Bronchial epithelial cell (primary cell): ENCODE data around the gene VN1R2. TPM values are rescaled to one million over a fixed set of nuclear protein-coding genes. Genes with fewer than 3 reads are reported as not detected.
"Not testable (repeated sequence)": the region's sequence is repeated elsewhere in the genome, so short reads cannot be mapped to it uniquely, and the experiment has no call there.

Experiments
- DNase-seq: peaks from one replicate; pipeline ENCODE4 v3.0.0-alpha.2; 2010; ENCODE audit warnings: low read depth
- FAIRE-seq: peaks from 2 replicates; lab custom pipeline; 2011; peaks lifted over from hg19 to GRCh38; lab: Jason Lieb, UNC
- H3K27me3 ChIP-seq: 2 replicates; pipeline ENCODE4 v1.5.1; 2011; ENCODE audit warnings: low read length; ENCODE audit not compliant: control insufficient read depth, insufficient read depth
- H3K36me3 ChIP-seq: 2 replicates; pipeline ENCODE4 v1.5.1; 2011; ENCODE audit warnings: low read length; ENCODE audit not compliant: control insufficient read depth, insufficient read depth
- H3K4me3 ChIP-seq: 2 replicates; pipeline ENCODE4 v1.5.1; 2011; ENCODE audit warnings: mild to moderate bottlenecking, low read depth, low read length, control low read depth
- total RNA-seq: library from RNA; depleted of rRNA; stranded (reverse); fragments of >200 nt; gene quantifications from 2 replicates; pipeline ENCODE4 v1.2.1, GENCODE V29; 2014
- TF ChIP-seq, protein P1 (sequence below): IDR thresholded peaks from 2 replicates; pipeline ENCODE4 v1.5.1; 2011; ENCODE audit warnings: mild to moderate bottlenecking, moderate library complexity, low read length, control low read depth, inconsistent platforms; ENCODE audit not compliant: insufficient read depth, severe bottlenecking

Gene VN1R2, protein sequence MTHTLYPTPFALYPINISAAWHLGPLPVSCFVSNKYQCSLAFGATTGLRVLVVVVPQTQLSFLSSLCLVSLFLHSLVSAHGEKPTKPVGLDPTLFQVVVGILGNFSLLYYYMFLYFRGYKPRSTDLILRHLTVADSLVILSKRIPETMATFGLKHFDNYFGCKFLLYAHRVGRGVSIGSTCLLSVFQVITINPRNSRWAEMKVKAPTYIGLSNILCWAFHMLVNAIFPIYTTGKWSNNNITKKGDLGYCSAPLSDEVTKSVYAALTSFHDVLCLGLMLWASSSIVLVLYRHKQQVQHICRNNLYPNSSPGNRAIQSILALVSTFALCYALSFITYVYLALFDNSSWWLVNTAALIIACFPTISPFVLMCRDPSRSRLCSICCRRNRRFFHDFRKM
- total RNA-seq, result not detected in 2 replicates

DNA sequence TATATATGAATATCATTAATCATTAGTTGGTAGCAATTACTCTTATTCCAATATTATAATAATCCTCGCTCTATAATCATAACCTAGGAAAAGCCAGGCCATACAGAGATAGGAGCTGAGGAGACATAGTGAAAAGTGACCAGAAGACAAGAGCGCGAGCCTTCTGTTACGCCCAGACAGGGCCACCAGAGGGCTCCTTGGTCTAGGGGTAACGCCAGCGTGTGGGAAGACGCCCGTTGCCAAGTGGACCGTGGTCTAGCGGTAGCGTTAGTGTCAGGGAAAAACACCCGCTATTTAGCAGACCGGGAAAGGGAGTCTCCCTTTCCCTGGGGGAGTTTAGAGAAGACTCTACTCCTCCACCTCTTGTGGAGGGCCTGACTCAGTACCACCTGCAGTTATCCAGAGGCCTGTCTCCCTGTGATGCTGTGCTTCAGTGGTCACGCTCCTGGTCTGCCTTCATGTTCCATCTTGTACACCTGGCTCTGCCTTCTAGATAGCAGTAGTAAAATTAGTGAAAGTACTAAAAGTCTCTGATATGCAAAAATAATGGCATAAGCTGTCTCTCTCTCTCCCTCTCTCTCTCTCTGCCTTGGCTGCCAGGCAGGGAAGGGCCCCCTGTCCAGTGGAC, at the start of gene VN1R2:
TSS of gene VN1R2 (plus strand) at position 578 of the 628 bp plus-strand sequence. CDS start 84 bp downstream, outside the sequence.
- H3K36me3 ChIP-seq, FAIRE-seq, H3K4me3 ChIP-seq, DNase-seq, H3K27me3 ChIP-seq: not testable (repeated sequence)

DNA sequence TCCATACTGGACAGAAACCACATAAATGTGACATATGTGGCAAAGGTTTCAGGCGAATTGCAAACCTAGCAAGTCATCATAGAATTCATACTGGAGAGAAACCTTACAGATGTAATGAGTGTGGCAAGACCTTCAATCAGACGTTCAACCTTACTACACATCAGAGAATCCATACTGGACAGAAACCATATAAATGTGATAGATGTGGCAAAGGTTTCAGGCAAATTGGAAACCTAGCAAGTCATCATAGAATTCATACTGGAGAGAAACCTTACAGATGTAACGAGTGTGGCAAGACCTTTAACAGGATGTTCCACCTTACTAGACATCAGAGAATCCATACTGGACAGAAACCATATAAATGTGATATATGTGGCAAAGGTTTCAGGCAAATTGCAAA, 46.5 kb upstream of the VN1R2 start:
- H3K4me3 ChIP-seq, H3K36me3 ChIP-seq, H3K27me3 ChIP-seq, FAIRE-seq, DNase-seq: not testable (repeated sequence)

- DNase-seq (no peak), FAIRE-seq (no peak)
- TF ChIP-seq, protein P1, sequence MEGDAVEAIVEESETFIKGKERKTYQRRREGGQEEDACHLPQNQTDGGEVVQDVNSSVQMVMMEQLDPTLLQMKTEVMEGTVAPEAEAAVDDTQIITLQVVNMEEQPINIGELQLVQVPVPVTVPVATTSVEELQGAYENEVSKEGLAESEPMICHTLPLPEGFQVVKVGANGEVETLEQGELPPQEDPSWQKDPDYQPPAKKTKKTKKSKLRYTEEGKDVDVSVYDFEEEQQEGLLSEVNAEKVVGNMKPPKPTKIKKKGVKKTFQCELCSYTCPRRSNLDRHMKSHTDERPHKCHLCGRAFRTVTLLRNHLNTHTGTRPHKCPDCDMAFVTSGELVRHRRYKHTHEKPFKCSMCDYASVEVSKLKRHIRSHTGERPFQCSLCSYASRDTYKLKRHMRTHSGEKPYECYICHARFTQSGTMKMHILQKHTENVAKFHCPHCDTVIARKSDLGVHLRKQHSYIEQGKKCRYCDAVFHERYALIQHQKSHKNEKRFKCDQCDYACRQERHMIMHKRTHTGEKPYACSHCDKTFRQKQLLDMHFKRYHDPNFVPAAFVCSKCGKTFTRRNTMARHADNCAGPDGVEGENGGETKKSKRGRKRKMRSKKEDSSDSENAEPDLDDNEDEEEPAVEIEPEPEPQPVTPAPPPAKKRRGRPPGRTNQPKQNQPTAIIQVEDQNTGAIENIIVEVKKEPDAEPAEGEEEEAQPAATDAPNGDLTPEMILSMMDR, result no peak
- Histone ChIP-seq H3K27me3 (no peaks in the 10 kb centered on the region), H3K36me3 (peaks cover 2% of the 10 kb centered on the region), H3K4me3 (no peak overlapping the region)
Observed at GRCh38 chr19:53212703-53213320, 45.3 kb upstream of the VN1R2 start.

DNA sequence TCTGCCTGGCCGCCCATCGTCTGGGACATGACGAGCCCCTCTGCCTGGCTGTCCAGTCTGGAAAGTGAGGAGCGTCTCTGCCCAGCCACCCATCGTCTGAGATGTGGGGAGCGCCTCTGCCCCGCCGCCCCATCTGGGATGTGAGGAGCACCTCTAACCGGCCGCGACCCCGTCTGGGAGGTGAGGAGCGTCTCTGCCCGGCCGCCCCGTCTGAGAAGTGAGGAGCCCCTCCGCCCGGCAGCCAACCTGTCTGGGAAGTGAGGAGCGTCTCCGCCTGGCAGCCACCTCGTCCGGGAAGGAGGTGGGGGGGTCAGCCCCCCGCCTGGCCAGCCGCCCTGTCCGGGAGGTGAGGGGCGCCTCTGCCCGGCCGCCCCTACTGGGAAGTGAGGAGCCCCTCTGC, 35.4 kb upstream of the VN1R2 start:
- FAIRE-seq, H3K36me3 ChIP-seq, DNase-seq, H3K4me3 ChIP-seq, H3K27me3 ChIP-seq: not testable (repeated sequence)

DNA sequence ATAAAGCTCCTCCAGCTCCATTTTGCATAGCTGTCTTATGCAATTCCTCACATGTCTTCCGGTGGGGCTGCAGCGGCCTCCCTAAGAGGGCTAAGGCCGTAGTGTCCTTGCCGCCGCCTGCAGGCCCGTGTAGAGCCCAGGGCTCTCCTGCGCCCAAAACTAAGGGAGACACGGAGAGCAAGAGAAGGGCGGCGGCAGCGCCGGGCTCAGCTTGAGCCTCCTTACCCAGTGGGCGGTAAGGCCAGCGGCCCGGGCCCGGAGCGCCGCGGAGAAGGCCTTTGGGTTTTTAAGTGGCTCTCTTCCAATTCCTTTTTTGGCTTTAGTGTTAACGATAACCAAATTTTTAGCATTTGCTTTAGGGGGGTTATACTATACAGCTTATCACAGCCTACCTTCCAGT, 33.5 kb upstream of the VN1R2 start:
- H3K27me3 ChIP-seq, result no peaks in the 10 kb centered on the region
- TF ChIP-seq, protein P1, result no peak
- FAIRE-seq (no peak), DNase-seq (no peak)
- no peak overlapping the region for H3K4me3 ChIP-seq
- H3K36me3 ChIP-seq, result no peaks in the 10 kb centered on the region

- H3K4me3 ChIP-seq, result no peak overlapping the region
- FAIRE-seq (no peak), DNase-seq (no peak)
- TF ChIP-seq, protein P1, result no peak
- no peaks in the 10 kb centered on the region for H3K36me3 ChIP-seq
- H3K27me3 ChIP-seq, result no peaks in the 10 kb centered on the region
Observed at GRCh38 chr19:53237114-53237777, 20.8 kb upstream of the VN1R2 start.

DNA sequence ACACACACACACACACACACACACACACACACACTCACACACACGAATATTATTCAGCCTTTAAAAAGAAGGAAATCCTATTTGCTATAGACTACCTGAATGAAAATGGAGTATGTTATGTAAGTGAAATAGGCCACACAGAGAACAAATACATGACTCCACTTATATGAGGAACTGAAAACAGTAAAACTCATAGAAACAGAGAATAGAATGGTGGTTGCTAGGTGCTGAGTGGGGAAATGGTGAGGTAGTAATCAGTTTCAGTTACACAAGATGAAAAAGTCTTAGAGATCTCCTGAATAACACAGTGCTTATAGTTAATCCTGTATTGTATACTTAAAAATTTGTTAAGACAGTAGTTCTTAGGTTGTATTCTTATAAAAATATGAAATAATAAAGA, 11.6 kb upstream of the VN1R2 start:
- no peak for FAIRE-seq
- no peak for DNase-seq
- H3K36me3 ChIP-seq, result peaks cover 5% of the 10 kb centered on the region
- H3K27me3 ChIP-seq, result no peaks in the 10 kb centered on the region
- H3K4me3 ChIP-seq, result no peak overlapping the region
- TF ChIP-seq, protein P1, result no peak
